ENCODE data around the gene PRDM12.

Gene PRDM12

GRCh38 chr9:130692321-130692720 is 27.9 kb downstream of the PRDM12 start:
- peak; percentile 5 for TF ChIP-seq CTCF (IDR thresholded peaks at IDR 0.05; ENCODE audit: insufficient read depth, low read length, poor library complexity, severe bottlenecking)
- peaks cover 9% of the 10 kb centered on the region for H3K36me3 ChIP-seq (ENCODE audit: control insufficient read depth, insufficient read depth, low read length)
- no peak for DNase-seq (ENCODE audit: extremely low read depth, insufficient read length)
- no peak overlapping the region for H3K4me3 ChIP-seq (replicated peaks; ENCODE audit: low read depth, low read length)
- no peaks in the 10 kb centered on the region for H3K27me3 ChIP-seq (replicated peaks; ENCODE audit: control insufficient read depth, insufficient read depth, low read length)

GRCh38 chr9:130693101-130693425 is 28.7 kb downstream of the PRDM12 start:
- DNase-seq (ENCODE audit: extremely low read depth, insufficient read length), result no peak
- TF ChIP-seq CTCF (IDR thresholded peaks at IDR 0.05; ENCODE audit: insufficient read depth, low read length, poor library complexity, severe bottlenecking), result no peak
- H3K4me3 ChIP-seq (replicated peaks; ENCODE audit: low read depth, low read length), result peak overlapping the region; percentile 95
- peaks cover 13% of the 10 kb centered on the region for H3K36me3 ChIP-seq (ENCODE audit: control insufficient read depth, insufficient read depth, low read length)
- H3K27me3 ChIP-seq (replicated peaks; ENCODE audit: control insufficient read depth, insufficient read depth, low read length), result no peaks in the 10 kb centered on the region

- TF ChIP-seq CTCF (IDR thresholded peaks at IDR 0.05; ENCODE audit: insufficient read depth, low read length, poor library complexity, severe bottlenecking), result no peak
- peak; percentile 95 for DNase-seq (ENCODE audit: extremely low read depth, insufficient read length)
Observed at GRCh38 chr9:130693426-130694191, 29.2 kb downstream of the PRDM12 start, which contains the start of gene EXOSC2. Gene EXOSC2 (plus strand): TSS chr9:130693780. CDS start chr9:130693792, 12 bp downstream.

GRCh38 chr9:130694205-130694604 is 29.8 kb downstream of the PRDM12 start:
- TF ChIP-seq CTCF (IDR thresholded peaks at IDR 0.05; ENCODE audit: insufficient read depth, low read length, poor library complexity, severe bottlenecking), result no peak
- no peak for DNase-seq (ENCODE audit: extremely low read depth, insufficient read length)
- peak overlapping the region; percentile 95 for H3K4me3 ChIP-seq (replicated peaks; ENCODE audit: low read depth, low read length)
- no peaks in the 10 kb centered on the region for H3K27me3 ChIP-seq (replicated peaks; ENCODE audit: control insufficient read depth, insufficient read depth, low read length)
- H3K36me3 ChIP-seq (ENCODE audit: control insufficient read depth, insufficient read depth, low read length), result peaks cover 14% of the 10 kb centered on the region

More at GRCh38 chr9:130693426-130694191, 29.2 kb downstream of the PRDM12 start, which contains the start of gene EXOSC2:
- Histone ChIP-seq H3K4me3 (replicated peaks; ENCODE audit: low read depth, low read length) (peak within 1 kb of the TSS; percentile 95), H3K36me3 (ENCODE audit: control insufficient read depth, insufficient read depth, low read length) (peaks cover 14% of the 10 kb centered on the region), H3K27me3 (replicated peaks; ENCODE audit: control insufficient read depth, insufficient read depth, low read length) (no peaks in the 10 kb centered on the region)

GRCh38 chr9:130696139-130696650 is 31.8 kb downstream of the PRDM12 start:
- Histone ChIP-seq H3K4me3 (replicated peaks; ENCODE audit: low read depth, low read length) (no peak overlapping the region), H3K36me3 (ENCODE audit: control insufficient read depth, insufficient read depth, low read length) (peaks cover 18% of the 10 kb centered on the region), H3K27me3 (replicated peaks; ENCODE audit: control insufficient read depth, insufficient read depth, low read length) (no peaks in the 10 kb centered on the region)
- TF ChIP-seq CTCF (IDR thresholded peaks at IDR 0.05; ENCODE audit: insufficient read depth, low read length, poor library complexity, severe bottlenecking), result no peak
- DNase-seq (ENCODE audit: extremely low read depth, insufficient read length), result no peak

Data from GM06990 (cell line).